ENCODE data around the gene FHIT. TPM values are rescaled to one million over a fixed set of nuclear protein-coding genes. Genes with fewer than 3 reads are reported as not detected.

FHIT gene
- total RNA-seq, 2 experiments from 2014 or later: 86.0 to 90.6 TPM

DNA sequence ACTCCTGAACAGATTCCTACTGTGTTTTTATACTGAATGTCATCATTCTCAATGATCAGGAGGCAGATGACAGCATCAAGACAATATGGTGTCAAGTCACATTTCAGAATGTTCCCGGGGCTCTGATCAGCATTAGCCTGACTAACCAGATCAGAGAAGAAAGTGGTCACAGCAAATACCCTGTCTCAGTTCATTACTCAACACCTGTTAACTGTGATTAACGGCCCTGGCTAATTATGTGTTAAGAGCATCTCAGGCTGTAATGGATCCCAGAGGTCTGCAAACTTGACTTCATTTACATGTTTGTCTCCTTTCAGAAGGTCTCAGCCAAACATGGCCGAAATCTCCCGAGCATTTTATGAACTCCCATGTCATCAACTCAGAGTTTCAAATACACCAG is 833.7 kb downstream of the FHIT start:
- intact Hi-C loops (cut with DNase I, micrococcal nuclease): no loop called here
- Histone ChIP-seq H3K4me1 (ENCODE audit: insufficient read depth, low read length) (no peaks in the 10 kb centered on the region), H3K9me3 (ENCODE audit: control insufficient read depth in 1 of 2, insufficient read depth in 1 of 2, low read length in 2 of 2) (no peaks in the 10 kb centered on the region), H3K27ac (ENCODE audit: low read depth in 1 of 2, low read length in 2 of 2) (no peak overlapping the region), H3K36me3 (ENCODE audit: insufficient read depth, low read length) (no peaks in the 10 kb centered on the region), H3K4me3 (ENCODE audit: low read length) (no peak overlapping the region), H3K27me3 (ENCODE audit: control insufficient read depth in 1 of 2, insufficient read depth in 2 of 2, low read length in 2 of 2) (no peaks in the 10 kb centered on the region)
- H3K9me3 Mint-ChIP-seq: no peaks in the 10 kb centered on the region
- TF ChIP-seq, protein P1, sequence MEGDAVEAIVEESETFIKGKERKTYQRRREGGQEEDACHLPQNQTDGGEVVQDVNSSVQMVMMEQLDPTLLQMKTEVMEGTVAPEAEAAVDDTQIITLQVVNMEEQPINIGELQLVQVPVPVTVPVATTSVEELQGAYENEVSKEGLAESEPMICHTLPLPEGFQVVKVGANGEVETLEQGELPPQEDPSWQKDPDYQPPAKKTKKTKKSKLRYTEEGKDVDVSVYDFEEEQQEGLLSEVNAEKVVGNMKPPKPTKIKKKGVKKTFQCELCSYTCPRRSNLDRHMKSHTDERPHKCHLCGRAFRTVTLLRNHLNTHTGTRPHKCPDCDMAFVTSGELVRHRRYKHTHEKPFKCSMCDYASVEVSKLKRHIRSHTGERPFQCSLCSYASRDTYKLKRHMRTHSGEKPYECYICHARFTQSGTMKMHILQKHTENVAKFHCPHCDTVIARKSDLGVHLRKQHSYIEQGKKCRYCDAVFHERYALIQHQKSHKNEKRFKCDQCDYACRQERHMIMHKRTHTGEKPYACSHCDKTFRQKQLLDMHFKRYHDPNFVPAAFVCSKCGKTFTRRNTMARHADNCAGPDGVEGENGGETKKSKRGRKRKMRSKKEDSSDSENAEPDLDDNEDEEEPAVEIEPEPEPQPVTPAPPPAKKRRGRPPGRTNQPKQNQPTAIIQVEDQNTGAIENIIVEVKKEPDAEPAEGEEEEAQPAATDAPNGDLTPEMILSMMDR (IDR thresholded peaks at IDR 0.05): no peak
- H3K27ac Mint-ChIP-seq: no peak overlapping the region
- no peak for ATAC-seq (ENCODE audit: poor library complexity)
- H3K4me1 Mint-ChIP-seq (ENCODE audit: low read depth): no peaks in the 10 kb centered on the region
- ChIA-PET CTCF (no interaction called here), POLR2A (interaction anchor here (0.6 kb wide), 1 partner anchor 15 kb away, joined by 3 read pairs; no protein-coding TSS in a partner anchor)
- no peaks in the 10 kb centered on the region for H3K36me3 Mint-ChIP-seq (ENCODE audit: low read depth)
- H3K27me3 Mint-ChIP-seq: no peaks in the 10 kb centered on the region
- DNase-seq: no peak
- H3K4me3 Mint-ChIP-seq: no peak overlapping the region

DNA sequence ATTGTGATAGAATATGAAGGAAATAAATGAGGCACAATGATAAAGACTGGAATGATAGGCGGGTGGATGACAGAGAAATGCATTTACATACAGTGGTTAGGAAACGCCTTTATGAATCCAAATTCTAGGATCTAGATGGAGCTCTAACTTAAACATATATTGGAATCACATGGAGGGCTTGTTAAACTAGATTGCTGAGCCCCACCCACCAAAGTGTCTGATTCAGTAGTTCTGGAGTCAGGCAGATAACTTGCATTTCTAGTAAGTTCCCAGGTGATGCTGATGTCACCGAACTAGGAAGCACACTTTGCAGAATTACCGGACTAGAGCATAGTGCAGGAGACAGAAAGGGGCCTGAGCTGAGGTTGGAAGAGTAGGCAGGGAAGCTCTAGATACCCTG is 837.2 kb downstream of the FHIT start:
- TF ChIP-seq, protein P1 (IDR thresholded peaks at IDR 0.05): no peak
- H3K4me1 ChIP-seq (ENCODE audit: insufficient read depth, low read length): no peaks in the 10 kb centered on the region
- Mint-ChIP-seq H3K36me3 (ENCODE audit: low read depth) (no peaks in the 10 kb centered on the region), H3K4me3 (no peak overlapping the region), H3K27ac (no peak overlapping the region), H3K9me3 (no peaks in the 10 kb centered on the region), H3K4me1 (ENCODE audit: low read depth) (no peaks in the 10 kb centered on the region), H3K27me3 (no peaks in the 10 kb centered on the region)
- H3K4me3 ChIP-seq (ENCODE audit: low read length): no peak overlapping the region
- ChIA-PET POLR2A (interaction anchor here (0.5 kb wide), 1 partner anchor 359 kb away, joined by 6 read pairs; no protein-coding TSS in a partner anchor), CTCF (no interaction called here)
- intact Hi-C loops (cut with DNase I, micrococcal nuclease): no loop called here
- ATAC-seq (ENCODE audit: poor library complexity) (no peak), DNase-seq (no peak)
- no peaks in the 10 kb centered on the region for H3K9me3 ChIP-seq (ENCODE audit: control insufficient read depth in 1 of 2, insufficient read depth in 1 of 2, low read length in 2 of 2)
- H3K36me3 ChIP-seq (ENCODE audit: insufficient read depth, low read length): no peaks in the 10 kb centered on the region
- no peaks in the 10 kb centered on the region for H3K27me3 ChIP-seq (ENCODE audit: control insufficient read depth in 1 of 2, insufficient read depth in 2 of 2, low read length in 2 of 2)
- H3K27ac ChIP-seq (ENCODE audit: low read depth in 1 of 2, low read length in 2 of 2): no peak overlapping the region

DNA sequence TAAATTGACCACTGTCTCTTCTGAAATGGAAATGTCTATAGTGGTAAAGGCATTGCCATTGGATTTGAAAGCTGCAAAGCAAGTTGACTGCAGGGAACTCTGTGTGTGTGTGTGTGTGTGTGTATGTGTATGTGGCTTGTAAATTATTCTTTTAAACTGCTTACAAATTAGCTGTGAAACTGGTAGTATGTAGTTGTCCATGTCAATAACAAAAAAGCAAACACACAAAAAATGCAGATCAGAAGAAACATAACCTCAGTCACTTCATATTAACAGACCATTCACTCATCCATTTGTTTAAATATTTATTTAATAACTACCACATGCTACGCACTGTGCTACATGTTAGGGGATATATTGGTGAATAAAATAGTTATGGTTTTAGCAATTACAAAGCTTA is 837.7 kb downstream of the FHIT start:
- Histone ChIP-seq H3K4me1 (ENCODE audit: insufficient read depth, low read length) (no peaks in the 10 kb centered on the region), H3K27me3 (ENCODE audit: control insufficient read depth in 1 of 2, insufficient read depth in 2 of 2, low read length in 2 of 2) (no peaks in the 10 kb centered on the region), H3K27ac (ENCODE audit: low read depth in 1 of 2, low read length in 2 of 2) (no peak overlapping the region), H3K4me3 (ENCODE audit: low read length) (no peak overlapping the region), H3K36me3 (ENCODE audit: insufficient read depth, low read length) (no peaks in the 10 kb centered on the region), H3K9me3 (ENCODE audit: control insufficient read depth in 1 of 2, insufficient read depth in 1 of 2, low read length in 2 of 2) (no peaks in the 10 kb centered on the region)
- no peaks in the 10 kb centered on the region for H3K9me3 Mint-ChIP-seq
- H3K4me3 Mint-ChIP-seq: no peak overlapping the region
- H3K4me1 Mint-ChIP-seq (ENCODE audit: low read depth): no peaks in the 10 kb centered on the region
- H3K36me3 Mint-ChIP-seq (ENCODE audit: low read depth): no peaks in the 10 kb centered on the region
- ChIA-PET CTCF (no interaction called here), POLR2A (interaction anchor here (0.5 kb wide), 1 partner anchor 358 kb away, joined by 6 read pairs; no protein-coding TSS in a partner anchor)
- no peak overlapping the region for H3K27ac Mint-ChIP-seq
- intact Hi-C loops (cut with DNase I, micrococcal nuclease): no loop called here
- no peaks in the 10 kb centered on the region for H3K27me3 Mint-ChIP-seq
- TF ChIP-seq, protein P1 (IDR thresholded peaks at IDR 0.05): no peak
- no peak for ATAC-seq (ENCODE audit: poor library complexity)
- DNase-seq: no peak

Data from CD4-positive, alpha-beta T cell (primary cell).